GF-D8 (cell line): ENCODE data around the gene DAPK2.

Experiments used
- DNase-seq: peaks from one replicate; lab custom pipeline; 2025; lab: John Stamatoyannopoulos, UW

Gene DAPK2

DNA sequence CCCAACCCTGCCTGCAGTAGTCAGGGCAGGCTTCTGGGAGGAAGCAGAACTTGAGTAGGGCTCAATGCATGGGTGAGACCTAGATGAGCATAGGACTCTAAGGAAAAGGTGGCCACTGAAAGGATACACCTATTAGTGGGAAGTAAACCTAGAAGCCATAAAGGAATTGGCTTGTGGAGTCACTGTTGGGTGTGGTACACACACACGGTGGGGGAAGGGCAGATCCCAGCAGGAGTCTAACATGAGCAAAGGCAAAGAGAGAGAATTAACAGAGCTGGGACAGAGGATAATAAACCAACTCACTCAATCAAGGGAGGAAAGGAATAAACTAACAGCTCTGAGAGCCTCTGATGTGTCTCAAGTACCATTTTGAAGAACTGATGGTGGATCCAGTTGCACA lies 23.1 kb downstream of the DAPK2 start:
- no peak for DNase-seq

DNA sequence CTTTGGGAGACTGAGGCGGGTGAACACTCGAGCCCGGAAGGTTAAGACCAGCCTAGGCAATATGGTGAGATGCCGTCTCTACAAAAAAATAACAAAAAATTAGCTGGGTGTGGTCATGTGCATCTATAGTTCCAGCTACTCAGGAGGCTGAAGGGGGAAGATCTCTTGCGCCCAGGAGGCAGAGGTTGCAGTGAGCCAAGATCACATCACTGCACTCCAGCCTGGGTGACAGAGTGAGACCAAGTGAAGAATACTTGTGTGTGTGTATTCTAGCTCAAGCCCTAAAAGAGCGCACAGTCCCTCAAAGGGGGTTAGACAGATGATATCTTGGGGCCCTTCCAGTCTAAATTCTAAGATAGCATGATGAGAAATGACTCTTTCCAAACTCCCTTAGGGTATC lies 23.7 kb downstream of the DAPK2 start:
- no peak for DNase-seq

GRCh38 chr15:64019764-64020163 lies 26.5 kb downstream of the DAPK2 start:
- DNase-seq = no peak

GRCh38 chr15:64017591-64018163 lies 28.6 kb downstream of the DAPK2 start:
- no peak for DNase-seq

DNA sequence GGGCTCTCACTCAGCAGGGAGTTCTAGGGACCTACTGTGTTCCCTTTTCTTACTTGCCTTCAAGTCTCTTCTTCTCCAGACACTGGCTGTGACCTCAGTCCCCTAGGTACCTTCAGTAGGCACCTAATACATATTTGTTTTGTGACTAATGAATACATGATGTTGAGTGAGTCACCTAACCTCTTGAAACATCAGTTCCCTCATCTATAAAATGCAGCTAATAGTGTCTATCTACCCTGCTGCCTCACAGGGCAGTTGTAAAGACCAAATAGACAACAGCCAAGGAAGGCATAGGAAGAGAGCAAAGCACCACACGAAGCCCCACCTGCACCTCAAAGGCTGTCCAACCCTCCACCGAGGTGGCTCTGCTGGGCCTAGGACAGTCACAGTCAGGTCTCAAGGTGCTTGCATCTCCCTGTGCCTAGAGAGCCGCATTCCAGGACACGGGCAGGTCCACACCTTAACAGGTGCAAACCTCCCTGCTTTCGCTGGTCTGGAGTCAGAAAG lies 29.1 kb downstream of the DAPK2 start:
- DNase-seq = no peak

DNA sequence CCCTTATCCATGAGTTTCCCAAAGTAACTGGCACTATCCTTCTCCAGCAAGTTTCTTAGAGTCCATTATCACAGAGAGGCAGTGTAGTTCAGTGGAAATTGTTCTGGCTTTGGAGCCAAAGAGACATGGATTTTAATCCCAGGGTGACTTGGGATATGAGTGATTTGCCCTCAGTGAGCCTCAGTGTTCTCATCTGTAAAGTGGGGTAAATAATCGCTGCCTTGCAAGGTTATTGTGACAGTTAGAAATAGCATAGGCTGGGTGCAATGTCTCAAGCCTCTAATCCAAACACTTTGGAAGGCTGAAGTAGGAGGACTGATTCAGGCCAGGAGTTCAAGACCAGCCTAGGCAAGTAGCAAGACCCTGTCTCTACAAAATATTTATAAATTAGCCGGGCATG lies 30.0 kb downstream of the DAPK2 start:
- DNase-seq = no peak

DNA sequence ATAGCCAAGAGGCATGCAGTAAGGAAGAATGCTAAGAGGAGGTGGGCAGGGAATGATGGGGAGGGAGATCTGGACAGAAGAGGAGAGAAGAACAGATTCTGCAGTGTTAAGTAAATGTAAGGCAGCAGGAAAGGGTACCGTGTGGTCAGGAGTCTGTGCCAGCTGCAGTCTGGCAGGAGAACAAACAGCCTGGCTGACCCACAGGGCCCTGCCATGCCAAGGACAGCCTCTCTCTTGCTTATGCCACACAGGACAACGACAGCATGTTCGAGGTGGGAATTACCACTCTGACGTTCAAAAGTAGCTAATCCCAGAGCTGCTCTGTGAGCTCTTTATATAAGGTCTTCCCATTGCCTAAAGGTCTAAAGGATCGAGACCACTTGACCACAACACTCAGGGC lies 31.3 kb downstream of the DAPK2 start:
- DNase-seq = no peak

GRCh38 chr15:64013179-64014062 lies 32.9 kb downstream of the DAPK2 start:
- no peak for DNase-seq

DNA sequence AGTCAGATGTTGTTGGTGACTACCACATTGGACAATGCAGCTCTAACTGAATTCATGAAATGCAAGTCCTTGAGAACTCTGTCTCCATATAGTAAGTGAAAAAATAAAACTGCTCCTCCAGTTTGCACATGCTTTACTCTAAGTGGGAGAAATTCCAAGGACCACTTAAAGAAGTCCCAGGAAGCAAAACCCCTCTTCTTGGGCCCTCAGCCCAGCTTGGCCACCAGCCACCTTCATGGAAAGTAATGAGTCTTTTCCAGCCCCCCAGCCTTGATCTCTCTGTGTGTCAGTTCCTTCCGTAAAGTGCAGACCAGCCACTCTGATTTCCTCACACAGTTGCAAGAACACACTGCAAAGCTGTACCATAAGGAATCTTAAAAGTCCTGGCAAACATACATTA lies 34.5 kb downstream of the DAPK2 start:
- no peak for DNase-seq

- no peak for DNase-seq
Observed at GRCh38 chr15:64010719-64011118, 35.6 kb downstream of the DAPK2 start.

- DNase-seq = no peak
Observed at GRCh38 chr15:64009798-64010261, 36.5 kb downstream of the DAPK2 start.

DNA sequence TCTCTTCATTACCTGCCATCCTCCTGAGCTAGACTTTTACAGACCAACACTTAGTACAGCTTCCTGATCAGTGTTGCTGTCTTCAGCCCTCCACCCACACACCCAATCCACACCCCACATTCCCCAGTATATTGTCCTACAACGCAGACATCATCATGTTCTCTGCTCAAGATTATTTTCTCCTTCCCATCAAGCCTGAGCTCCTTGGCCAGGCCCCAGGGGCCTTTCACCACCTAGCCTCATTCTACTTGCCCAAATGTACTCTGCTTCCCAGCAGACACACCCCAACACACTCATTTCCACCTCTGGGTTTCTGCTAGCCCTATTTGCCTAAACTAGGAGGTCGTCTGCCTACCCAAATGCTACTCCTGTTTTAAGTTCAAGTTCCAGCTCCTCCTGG lies 37.0 kb downstream of the DAPK2 start:
- DNase-seq = no peak

GRCh38 chr15:64008177-64008576 lies 38.1 kb downstream of the DAPK2 start:
- DNase-seq = no peak

DNA sequence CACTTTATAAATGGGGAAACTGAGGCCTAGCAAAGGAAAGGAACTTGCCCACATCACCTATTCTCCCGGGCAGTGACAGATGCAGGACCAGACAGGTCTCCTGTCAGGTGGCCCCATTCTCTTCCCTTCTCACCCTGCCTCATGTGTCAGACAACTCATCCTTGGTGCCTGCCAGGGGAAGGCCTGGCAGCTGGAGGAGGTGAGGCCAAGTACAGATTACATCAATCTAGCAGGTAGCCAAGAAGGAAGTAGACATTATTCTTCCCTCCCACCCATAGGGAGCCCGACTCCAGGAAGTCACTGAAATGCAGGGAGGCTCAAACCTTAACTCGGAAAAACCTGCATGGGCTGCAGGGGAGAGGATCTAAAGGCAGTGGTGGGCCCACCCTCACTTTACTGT lies 39.6 kb downstream of the DAPK2 start:
- no peak for DNase-seq

GRCh38 chr15:64004587-64004986 lies 41.7 kb downstream of the DAPK2 start:
- no peak for DNase-seq

- DNase-seq = no peak
Observed at GRCh38 chr15:64004056-64004455, 42.2 kb downstream of the DAPK2 start.

- no peak for DNase-seq
Observed at GRCh38 chr15:64003182-64003581, 43.1 kb downstream of the DAPK2 start.

DNA sequence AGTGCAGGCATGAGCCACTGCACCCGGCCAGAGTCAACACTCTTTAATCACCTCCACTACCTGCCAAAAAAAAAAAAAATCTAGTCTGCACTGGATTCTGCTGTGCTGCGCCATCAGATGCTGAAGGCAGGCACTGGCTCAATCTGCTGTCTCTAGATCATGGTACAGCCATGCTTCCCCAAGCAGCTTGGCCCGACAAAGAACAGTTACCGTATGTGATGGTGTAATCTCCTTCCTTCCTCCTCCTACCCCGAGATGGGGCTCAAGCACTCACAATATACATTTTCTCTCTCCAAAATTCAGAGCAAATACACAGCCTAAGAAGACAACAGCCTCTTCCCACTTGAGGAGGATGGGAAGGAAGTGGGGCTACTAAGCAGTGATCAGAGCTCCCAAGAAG lies 45.1 kb downstream of the DAPK2 start:
- peak; percentile 50 for DNase-seq

DNA sequence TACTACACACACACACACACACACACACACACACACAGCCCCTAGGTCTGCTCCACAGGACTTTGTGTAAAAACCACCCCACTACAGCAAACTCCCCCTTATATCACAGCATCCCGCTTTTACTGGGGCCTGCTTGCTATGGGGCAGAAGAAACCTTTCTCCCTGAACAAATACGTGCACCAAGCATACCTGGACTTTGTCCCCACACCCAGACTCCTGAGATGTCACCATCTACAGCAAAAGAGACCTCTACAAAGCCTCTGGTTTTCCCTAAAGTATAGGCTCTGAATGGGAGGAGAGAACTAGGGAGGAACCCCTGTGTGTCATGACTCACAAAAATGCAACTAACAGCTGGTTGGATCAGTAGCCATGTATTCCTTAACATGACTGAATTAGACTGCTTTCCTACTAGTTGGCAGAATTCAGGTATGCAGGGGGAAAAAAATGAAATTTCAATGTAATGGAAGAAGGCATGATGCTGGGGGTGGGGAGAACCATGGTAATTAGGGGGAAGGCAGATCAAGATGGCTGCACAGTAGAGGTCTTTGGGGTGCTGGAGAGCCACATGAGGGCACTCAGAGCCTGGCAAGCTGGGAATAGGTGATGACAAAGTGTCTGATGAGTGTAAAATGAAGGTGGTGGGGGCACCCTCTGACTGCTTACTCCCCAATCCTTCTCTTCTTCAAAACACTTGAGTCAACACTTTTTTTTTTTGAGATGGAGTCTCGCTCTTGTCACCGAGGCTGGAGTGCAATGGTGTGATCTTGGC lies 45.9 kb downstream of the DAPK2 start:
- DNase-seq = no peak

DNA sequence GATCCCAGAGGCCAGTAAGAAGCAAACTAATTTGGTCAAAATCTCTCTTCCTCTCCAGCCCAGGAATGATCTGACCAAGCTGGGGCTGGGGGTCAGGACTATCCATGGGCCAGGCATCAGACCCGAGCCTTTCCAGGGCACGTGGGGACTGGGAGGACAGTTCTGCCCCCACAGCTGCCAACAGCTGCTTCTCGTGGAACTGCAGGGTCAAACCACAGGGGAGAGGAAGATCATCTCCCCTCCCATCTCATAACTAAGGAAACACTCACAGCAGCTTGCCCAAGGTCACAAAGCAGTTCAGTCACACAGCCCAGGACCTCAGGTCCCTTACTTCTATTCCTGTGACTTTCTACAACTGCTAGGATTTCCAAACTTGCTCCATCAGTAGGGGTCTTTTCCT lies 47.1 kb downstream of the DAPK2 start:
- peak; percentile 33 for DNase-seq

DNA sequence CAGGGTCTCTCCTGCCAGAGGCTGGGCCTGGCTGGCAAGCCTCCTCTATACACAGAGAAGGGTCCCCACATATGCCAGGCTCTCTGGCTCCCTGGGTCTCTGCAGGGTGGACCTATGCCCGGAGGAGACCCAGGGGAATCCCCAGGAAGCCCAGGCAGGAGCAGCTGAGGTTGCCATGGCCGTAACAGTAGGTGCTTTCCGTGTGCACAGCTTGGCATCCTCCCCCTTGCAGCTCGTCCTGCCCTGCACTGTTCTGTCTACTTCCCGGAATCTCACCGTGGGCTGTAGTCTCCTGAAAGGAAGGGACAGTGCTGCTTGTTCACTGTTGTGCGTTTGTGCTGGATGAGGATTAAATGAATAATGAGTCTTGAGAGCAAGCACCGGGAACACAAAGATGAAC lies 47.8 kb downstream of the DAPK2 start:
- no peak for DNase-seq

DNA sequence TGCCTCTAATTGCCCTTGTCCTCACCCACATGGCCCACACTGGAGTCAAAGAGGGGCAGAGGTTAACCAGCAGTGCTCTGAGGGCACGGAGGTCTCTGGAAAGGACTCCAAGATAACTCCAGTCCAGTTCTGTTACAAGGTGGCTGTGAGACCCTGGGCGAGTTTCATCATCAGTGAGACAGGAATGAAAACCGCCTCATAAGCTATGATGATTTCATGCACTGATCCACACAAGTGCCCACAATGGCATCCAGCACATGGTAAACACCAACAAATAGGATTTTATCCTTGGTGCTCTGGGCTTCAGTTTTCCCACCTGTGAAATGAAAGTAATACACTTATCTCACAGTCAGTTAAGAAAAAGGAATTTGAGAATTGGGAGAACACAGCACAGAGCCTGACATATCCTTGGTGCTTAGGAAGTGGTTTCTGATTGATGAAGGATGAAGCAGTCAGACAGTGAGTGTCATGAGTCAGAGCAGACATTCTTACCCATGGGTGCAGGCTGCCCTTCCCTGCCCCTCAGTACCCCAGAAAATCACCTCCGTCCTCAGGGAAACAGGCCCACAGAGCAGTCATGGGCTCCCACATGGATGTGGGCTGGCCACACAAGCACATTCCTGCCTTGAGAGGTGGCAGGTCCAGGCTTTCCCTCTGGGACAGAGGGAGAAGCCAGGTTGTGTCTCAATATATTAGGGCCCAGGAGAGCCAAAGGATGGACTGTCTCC lies 48.4 kb downstream of the DAPK2 start:
- no peak for DNase-seq
